Gastrocnemius medialis (tissue), 4 donors: ENCODE results near the gene KLHL12. TPM values are rescaled to one million over a fixed set of nuclear protein-coding genes. Genes with fewer than 3 reads are reported as not detected.

ENCODE experiments used
- ATAC-seq, 2 donors: fragments of 150-250 bp; one replicate each; pipeline ENCODE4 v1.9.1; 2016
- DNase-seq, 2 donors: peaks; one replicate each; pipeline ENCODE4 v3.0.0-alpha.2; 2019
- H3K27ac ChIP-seq, 4 donors: fragments of 200-600 bp; sonication (generic); 1 replicate in 1 of 4; 2 replicates in 3 of 4; pipeline ENCODE4 v1.5.1; 2016 to 2018; ENCODE audit warnings: mild to moderate bottlenecking in 2 of 4, moderate library complexity in 1 of 4
- H3K27me3 ChIP-seq, 3 donors: fragments of 200-600 bp; sonication (generic) in 2 of 3; 1 replicate in 1 of 3; 2 replicates in 2 of 3; pipeline versions ENCODE4 v1.5.1 to v1.6.0; 2016 to 2019; ENCODE audit warnings: mild to moderate bottlenecking in 1 of 3, moderate library complexity in 1 of 3
- H3K36me3 ChIP-seq, 2 donors: fragments of 200-600 bp; sonication (generic) in 1 of 2; one replicate each; pipeline ENCODE4 v1.5.1; 2017 to 2018
- H3K4me1 ChIP-seq, 2 donors: fragments of 200-600 bp; sonication (generic) in 1 of 2; one replicate each; pipeline ENCODE4 v1.5.1; 2016 to 2017; ENCODE audit warnings: mild to moderate bottlenecking in 2 of 2
- H3K4me3 ChIP-seq, 4 donors: fragments of 200-600 bp; sonication (generic) in 3 of 4; 1 replicate in 1 of 4; 2 replicates in 3 of 4; pipeline ENCODE4 v1.5.1; 2016 to 2019; ENCODE audit warnings: mild to moderate bottlenecking in 2 of 4
- H3K9me3 ChIP-seq, 3 donors: fragments of 200-600 bp; sonication (generic) in 2 of 3; 1 replicate in 1 of 3; 2 replicates in 2 of 3; pipeline ENCODE4 v1.5.1; 2016 to 2019
- CTCF ChIP-seq, 5 experiments: fragments of 450-650 bp in 3 of 5; fragments of 200-600 bp in 2 of 5; sonication (generic) in 2 of 5; IDR thresholded peaks in 4 of 5; conservative IDR thresholded peaks in 1 of 5; 1 replicate in 4 of 5; 2 replicates in 1 of 5; pipeline ENCODE4 v1.5.1; 2016 to 2019; ENCODE audit warnings: antibody characterized with exemption in 5 of 5, mild to moderate bottlenecking in 3 of 5, moderate library complexity in 3 of 5
- POLR2A ChIP-seq, 2 donors: fragments of 450-650 bp; IDR thresholded peaks; one replicate each; pipeline ENCODE4 v1.6.1; 2017; ENCODE audit warnings: antibody characterized with exemption in 2 of 2, mild to moderate bottlenecking in 2 of 2, moderate library complexity in 2 of 2
- in situ Hi-C, 4 donors: fragments of 200-750 bp; cut with MboI; loops; one replicate each; pipeline versions ENCODE4 v1.15.0 to v1.8.0; 2017; ENCODE audit warnings: low sequenced_read_pairs in 4 of 4
- intact Hi-C: fragments of 100-400 bp; cut with DNase I; formaldehyde crosslinking; loops from one replicate; pipeline ENCODE4 v1.15.1; 2023; ENCODE audit warnings: low total_unique reads
- total RNA-seq, 4 donors: library from RNA; depleted of rRNA; stranded (reverse); fragments of >200 nt; gene quantifications; one replicate each; pipeline versions ENCODE4 v1.1.0 to v1.2.3, GENCODE V29; 2016

KLHL12 gene
- total RNA-seq, 4 donors from 2014 or later = 12.1 to 24.0 (median 12.6) TPM

- in situ Hi-C loops (no loop called here), intact Hi-C loops (loop anchor here (1.0 to 2.0 kb wide), 2 partner anchors 8 to 68 kb away; partner anchors contain the start of gene PPFIA4)
- ATAC-seq = peak; percentile 8 to 12
- Histone ChIP-seq H3K36me3 (peaks cover 0 to 20% of the 10 kb centered on the region in 2 donors), H3K4me1 (peaks cover 82 to 83% of the 10 kb centered on the region in 2 donors), H3K9me3 (no peaks in the 10 kb centered on the region), H3K27me3 (no peaks in the 10 kb centered on the region), H3K27ac (peak overlapping the region; percentile 98 to 100 (median 100)), H3K4me3 (peak overlapping the region; percentile 85 to 98 (median 94))
- TF ChIP-seq CTCF (IDR thresholded peaks at IDR 0.05 in 4 of 5, conservative IDR thresholded peaks at IDR 0.05 in 1 of 5) (no peak), POLR2A (IDR thresholded peaks at IDR 0.05) (no peak)
- DNase-seq = peak in 1 of 2 donors; percentile 25
These were observed 31.7 kb upstream of the KLHL12 start for GRCh38 chr1:202958544-202959275.

- peak; percentile 43 to 49 for ATAC-seq
- peaks cover 79 to 80% of the 10 kb centered on the region in 2 donors for H3K4me1 ChIP-seq
These were observed 30.9 kb upstream of the KLHL12 start, which contains the start of gene ADIPOR1 for GRCh38 chr1:202957733-202958543. Gene ADIPOR1 (minus strand): TSS chr1:202958312. CDS start chr1:202951070, 7,242 bp downstream.

GRCh38 chr1:202956969-202957368, 29.9 kb upstream of the KLHL12 start:
- in situ Hi-C loops (no loop called here), intact Hi-C loops (no loop called here)
- Histone ChIP-seq H3K4me1 (peaks cover 75 to 76% of the 10 kb centered on the region in 2 donors), H3K9me3 (no peaks in the 10 kb centered on the region), H3K27me3 (no peaks in the 10 kb centered on the region), H3K36me3 (peaks cover 0 to 3% of the 10 kb centered on the region in 2 donors), H3K4me3 (peak overlapping the region; percentile 85 to 98 (median 94)), H3K27ac (peak overlapping the region; percentile 98 to 100 (median 100))
- DNase-seq (no peak), ATAC-seq (no peak)
- TF ChIP-seq CTCF (IDR thresholded peaks at IDR 0.05 in 4 of 5, conservative IDR thresholded peaks at IDR 0.05 in 1 of 5) (no peak), POLR2A (IDR thresholded peaks at IDR 0.05) (no peak)

More at GRCh38 chr1:202957733-202958543, 30.9 kb upstream of the KLHL12 start, which contains the start of gene ADIPOR1:
- Histone ChIP-seq H3K27me3 (no peaks in the 10 kb centered on the region), H3K36me3 (peaks cover 0 to 13% of the 10 kb centered on the region in 2 donors), H3K4me3 (peak within 1 kb of the TSS; percentile 85 to 98 (median 94)), H3K9me3 (no peaks in the 10 kb centered on the region), H3K27ac (peak within 1 kb of the TSS; percentile 98 to 100 (median 100))
- intact Hi-C loops (loop anchor here (1.0 to 2.0 kb wide), 2 partner anchors 8 to 69 kb away; partner anchors contain the start of gene PPFIA4), in situ Hi-C loops (no loop called here)
- peak; percentile 91 to 93 for DNase-seq
- TF ChIP-seq POLR2A (IDR thresholded peaks at IDR 0.05) (peak; percentile 97 to 98), CTCF (IDR thresholded peaks at IDR 0.05 in 4 of 5, conservative IDR thresholded peaks at IDR 0.05 in 1 of 5) (no peak)

GRCh38 chr1:202954057-202954745, 27.2 kb upstream of the KLHL12 start:
- Histone ChIP-seq H3K9me3 (no peaks in the 10 kb centered on the region), H3K4me3 (no peak overlapping the region), H3K4me1 (peaks cover 57% of the 10 kb centered on the region in 2 donors), H3K27ac (peak overlapping the region in 1 of 4 donors; percentile 100), H3K27me3 (no peaks in the 10 kb centered on the region), H3K36me3 (peaks cover 0 to 14% of the 10 kb centered on the region in 2 donors)
- TF ChIP-seq POLR2A (IDR thresholded peaks at IDR 0.05) (no peak), CTCF (IDR thresholded peaks at IDR 0.05 in 4 of 5, conservative IDR thresholded peaks at IDR 0.05 in 1 of 5) (no peak)
- ATAC-seq (no peak), DNase-seq (no peak)
- in situ Hi-C loops (no loop called here), intact Hi-C loops (no loop called here)
